ENCODE measurements around the gene MCU. TPM values are rescaled to one million over a fixed set of nuclear protein-coding genes. Genes with fewer than 3 reads are reported as not detected.

MCU gene
- total and polyA plus RNA-seq, 2 of the 4 experiments (the other 2 are of a cell fraction): 36.2 to 36.7 TPM

DNA sequence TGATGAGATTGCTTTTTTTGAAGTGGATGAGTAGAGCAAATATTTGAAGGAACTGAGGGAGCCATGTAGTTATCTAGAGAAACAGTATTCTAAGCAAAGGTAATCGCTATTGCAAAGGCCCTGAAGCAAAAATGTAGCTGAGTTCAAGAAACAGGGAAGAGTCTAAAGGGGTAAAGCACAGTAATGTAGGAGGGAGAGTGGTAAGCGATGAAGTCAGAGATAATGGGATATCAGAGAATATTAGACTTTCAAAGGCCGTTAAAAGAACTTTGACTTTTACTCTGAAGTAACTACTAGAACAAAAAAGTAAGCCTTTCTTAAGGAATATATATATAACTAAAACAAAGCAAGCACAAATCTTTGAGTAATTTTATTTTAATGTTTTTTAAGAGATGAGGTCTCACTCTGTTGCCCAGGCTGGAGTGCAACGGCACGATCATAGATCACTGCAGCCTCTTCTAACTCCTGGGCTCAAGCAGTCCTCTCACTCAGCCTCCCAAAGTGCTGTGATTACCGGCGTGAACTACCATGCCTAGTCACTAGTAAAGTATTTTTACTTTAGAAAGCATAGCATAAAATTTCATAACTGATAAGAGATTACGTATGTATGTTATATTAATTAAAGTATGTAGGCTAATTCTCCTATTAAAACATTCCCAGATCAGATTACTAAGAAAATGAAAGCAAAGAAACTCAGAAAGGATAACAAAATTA is 139.9 kb downstream of the MCU start:
- H2AFZ ChIP-seq (replicated peaks; ENCODE audit: low read length, poor library complexity): no peak overlapping the region
- peaks cover 5% of the 10 kb centered on the region; the same call in 1 of the 2 replicates for H3K36me3 ChIP-seq (ENCODE audit: control insufficient read depth, insufficient read depth, low read length)
- H3K23ac ChIP-seq (ENCODE audit: low read depth, low read length): no peak overlapping the region
- in situ Hi-C loops (cut with MboI; ENCODE audit: low sequenced_read_pairs) (loop anchor here (5.0 kb wide), 2 partner anchors 140 to 470 kb away; partner anchors contain the start of gene MCU), intact Hi-C loops (cut with micrococcal nuclease) (loop anchor here (5.0 kb wide), 2 partner anchors 230 to 455 kb away; no protein-coding TSS in a partner anchor), dilution Hi-C loops (cut with HindIII; ENCODE audit: low sequenced_read_pairs, unreplicated experiment) (no loop called here)
- no peaks in the 10 kb centered on the region for H3K4me1 ChIP-seq (ENCODE audit: control insufficient read depth, insufficient read depth, low read length)
- H4K8ac ChIP-seq (ENCODE audit: low read depth in 2 of 2, low read length in 2 of 2): no peak overlapping the region
- CTCF ChIA-PET: interaction anchor here (1.7 kb wide), 1 partner anchor 137 kb away, joined by 4 read pairs; no protein-coding TSS in a partner anchor
- H4K5ac ChIP-seq (ENCODE audit: low read depth, low read length): no peak overlapping the region
- H4K91ac ChIP-seq (ENCODE audit: insufficient read depth, low read depth, low read length): no peak overlapping the region
- peaks cover 3% of the 10 kb centered on the region; the same call in 1 of the 2 replicates for H3K9me1 ChIP-seq (ENCODE audit: insufficient read depth, low read length)
- POLR2A ChIA-PET (ENCODE audit: unreplicated experiment): no interaction called here
- no peaks in the 10 kb centered on the region for H3K9me3 ChIP-seq (ENCODE audit: control insufficient read depth, insufficient read depth, low read length)
- DNase-seq (peak; percentile 26), ATAC-seq (ENCODE audit: low read depth) (no peak; the same call in 1 of the 2 replicates)
- no peaks in the 10 kb centered on the region for H3K27me3 ChIP-seq (ENCODE audit: control insufficient read depth, insufficient read depth, low read length)
- H3K56ac ChIP-seq (ENCODE audit: extremely low read depth, insufficient read depth, low read length): no peak overlapping the region
- no peak overlapping the region for H2BK5ac ChIP-seq (ENCODE audit: low read depth, low read length, poor library complexity, severe bottlenecking)
- H2AK9ac ChIP-seq (replicated peaks; ENCODE audit: low read depth, low read length, poor library complexity): no peak overlapping the region
- peaks cover 12 to 39% of the 10 kb centered on the region in 2 experiments for H3K79me1 ChIP-seq (ENCODE audit: low read depth in 1 of 2, low read length in 2 of 2)
- no peak overlapping the region for H2BK15ac ChIP-seq (ENCODE audit: low read depth, low read length)
- H2AK5ac ChIP-seq (ENCODE audit: low read depth, low read length): no peak overlapping the region
- H2BK20ac ChIP-seq (ENCODE audit: low read depth, low read length): no peak overlapping the region
- 0 out of 2 replicates have a peak overlapping the region, but pooled peaks have one; percentile 9 for H3K27ac ChIP-seq (ENCODE audit: insufficient read depth, low read length)
- no peak overlapping the region for H3K18ac ChIP-seq (ENCODE audit: low read depth, low read length)
- no TSS peak for BruUV-seq (replicated peaks)
- no peak overlapping the region for H3K4me3 ChIP-seq (ENCODE audit: insufficient read depth, low read depth, low read length)
- no peak overlapping the region for H3K14ac ChIP-seq (replicated peaks; ENCODE audit: low read depth, low read length)
- no peaks in the 10 kb centered on the region for H4K20me1 ChIP-seq (ENCODE audit: insufficient read depth, low read length)
- H3K4me2 ChIP-seq (ENCODE audit: low read depth, low read length): peak overlapping the region; percentile 20
- no peak overlapping the region for H3K9ac ChIP-seq (ENCODE audit: low read depth, low read length)
- WGBS, 2 experiments (ENCODE audit: extremely low coverage in 2 of 2, insufficient read length in 1 of 2): 100% methylated on average over 1 of the region's 8 CpGs; no CpG with 5 or more reads in 1 of the 2 experiments
- no peak overlapping the region for H3K4ac ChIP-seq (ENCODE audit: low read depth, low read length)
- no peak overlapping the region for H2BK120ac ChIP-seq (ENCODE audit: low read depth, low read length)
- no peak for TF ChIP-seq CHD1 (IDR thresholded peaks at IDR 0.05; ENCODE audit: low read depth, low read length)
- TF ChIP-seq SMC3 (IDR thresholded peaks at IDR 0.05; ENCODE audit: low read depth, low read length): no peak
- TF ChIP-seq POLR2A (IDR thresholded peaks at IDR 0.05; ENCODE audit: low read depth, low read length): no peak
- TF ChIP-seq, protein P1, sequence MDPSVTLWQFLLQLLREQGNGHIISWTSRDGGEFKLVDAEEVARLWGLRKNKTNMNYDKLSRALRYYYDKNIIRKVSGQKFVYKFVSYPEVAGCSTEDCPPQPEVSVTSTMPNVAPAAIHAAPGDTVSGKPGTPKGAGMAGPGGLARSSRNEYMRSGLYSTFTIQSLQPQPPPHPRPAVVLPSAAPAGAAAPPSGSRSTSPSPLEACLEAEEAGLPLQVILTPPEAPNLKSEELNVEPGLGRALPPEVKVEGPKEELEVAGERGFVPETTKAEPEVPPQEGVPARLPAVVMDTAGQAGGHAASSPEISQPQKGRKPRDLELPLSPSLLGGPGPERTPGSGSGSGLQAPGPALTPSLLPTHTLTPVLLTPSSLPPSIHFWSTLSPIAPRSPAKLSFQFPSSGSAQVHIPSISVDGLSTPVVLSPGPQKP (IDR thresholded peaks at IDR 0.05; ENCODE audit: borderline replicate concordance, low read depth, low read length): no peak
- TF ChIP-seq MAZ (IDR thresholded peaks at IDR 0.05; ENCODE audit: borderline replicate concordance, low read depth, low read length): no peak
- TF ChIP-seq RFX5 (IDR thresholded peaks at IDR 0.05; ENCODE audit: low read depth, low read length): no peak
- no peak for TF ChIP-seq CEBPB (IDR thresholded peaks at IDR 0.05; ENCODE audit: low read depth, low read length)
- no peak for TF ChIP-seq MAFK (IDR thresholded peaks at IDR 0.05; ENCODE audit: low read depth, low read length)
- TF ChIP-seq, protein P2, sequence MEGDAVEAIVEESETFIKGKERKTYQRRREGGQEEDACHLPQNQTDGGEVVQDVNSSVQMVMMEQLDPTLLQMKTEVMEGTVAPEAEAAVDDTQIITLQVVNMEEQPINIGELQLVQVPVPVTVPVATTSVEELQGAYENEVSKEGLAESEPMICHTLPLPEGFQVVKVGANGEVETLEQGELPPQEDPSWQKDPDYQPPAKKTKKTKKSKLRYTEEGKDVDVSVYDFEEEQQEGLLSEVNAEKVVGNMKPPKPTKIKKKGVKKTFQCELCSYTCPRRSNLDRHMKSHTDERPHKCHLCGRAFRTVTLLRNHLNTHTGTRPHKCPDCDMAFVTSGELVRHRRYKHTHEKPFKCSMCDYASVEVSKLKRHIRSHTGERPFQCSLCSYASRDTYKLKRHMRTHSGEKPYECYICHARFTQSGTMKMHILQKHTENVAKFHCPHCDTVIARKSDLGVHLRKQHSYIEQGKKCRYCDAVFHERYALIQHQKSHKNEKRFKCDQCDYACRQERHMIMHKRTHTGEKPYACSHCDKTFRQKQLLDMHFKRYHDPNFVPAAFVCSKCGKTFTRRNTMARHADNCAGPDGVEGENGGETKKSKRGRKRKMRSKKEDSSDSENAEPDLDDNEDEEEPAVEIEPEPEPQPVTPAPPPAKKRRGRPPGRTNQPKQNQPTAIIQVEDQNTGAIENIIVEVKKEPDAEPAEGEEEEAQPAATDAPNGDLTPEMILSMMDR (conservative IDR thresholded peaks at IDR 0.05; ENCODE audit: low read depth, low read length): no peak
- no peak for TF ChIP-seq BHLHE40 (IDR thresholded peaks at IDR 0.05; ENCODE audit: low read depth, low read length)
- TF ChIP-seq NFE2L2 (IDR thresholded peaks at IDR 0.05; ENCODE audit: low read depth, low read length): no peak
- TF ChIP-seq RAD21 (IDR thresholded peaks at IDR 0.05; ENCODE audit: low read length): no peak
- no peak for TF ChIP-seq MXI1 (IDR thresholded peaks at IDR 0.05; ENCODE audit: borderline replicate concordance, low read depth, low read length)
- TF ChIP-seq FOS (IDR thresholded peaks at IDR 0.05; ENCODE audit: low read depth, low read length): no peak
- TF ChIP-seq, protein P3, sequence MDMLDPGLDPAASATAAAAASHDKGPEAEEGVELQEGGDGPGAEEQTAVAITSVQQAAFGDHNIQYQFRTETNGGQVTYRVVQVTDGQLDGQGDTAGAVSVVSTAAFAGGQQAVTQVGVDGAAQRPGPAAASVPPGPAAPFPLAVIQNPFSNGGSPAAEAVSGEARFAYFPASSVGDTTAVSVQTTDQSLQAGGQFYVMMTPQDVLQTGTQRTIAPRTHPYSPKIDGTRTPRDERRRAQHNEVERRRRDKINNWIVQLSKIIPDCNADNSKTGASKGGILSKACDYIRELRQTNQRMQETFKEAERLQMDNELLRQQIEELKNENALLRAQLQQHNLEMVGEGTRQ (IDR thresholded peaks at IDR 0.05; ENCODE audit: low read depth, low read length): no peak

Data from IMR-90 (cell line).